HG02943 (cell line): Measurements from ENCODE around the gene BTBD9.
"Not testable (repeated sequence)": the region's sequence is repeated elsewhere in the genome, so short reads cannot be mapped to it uniquely, and the experiment has no call there.

ENCODE experiments used
- ATAC-seq: cut with Tn5 transposase; IDR thresholded peaks from one replicate; pipeline ENCODE4 v1.9.1; 2021; ENCODE audit warnings: mild to moderate bottlenecking, low read depth, moderate library complexity; ENCODE audit not compliant: unreplicated experiment

BTBD9 gene

DNA sequence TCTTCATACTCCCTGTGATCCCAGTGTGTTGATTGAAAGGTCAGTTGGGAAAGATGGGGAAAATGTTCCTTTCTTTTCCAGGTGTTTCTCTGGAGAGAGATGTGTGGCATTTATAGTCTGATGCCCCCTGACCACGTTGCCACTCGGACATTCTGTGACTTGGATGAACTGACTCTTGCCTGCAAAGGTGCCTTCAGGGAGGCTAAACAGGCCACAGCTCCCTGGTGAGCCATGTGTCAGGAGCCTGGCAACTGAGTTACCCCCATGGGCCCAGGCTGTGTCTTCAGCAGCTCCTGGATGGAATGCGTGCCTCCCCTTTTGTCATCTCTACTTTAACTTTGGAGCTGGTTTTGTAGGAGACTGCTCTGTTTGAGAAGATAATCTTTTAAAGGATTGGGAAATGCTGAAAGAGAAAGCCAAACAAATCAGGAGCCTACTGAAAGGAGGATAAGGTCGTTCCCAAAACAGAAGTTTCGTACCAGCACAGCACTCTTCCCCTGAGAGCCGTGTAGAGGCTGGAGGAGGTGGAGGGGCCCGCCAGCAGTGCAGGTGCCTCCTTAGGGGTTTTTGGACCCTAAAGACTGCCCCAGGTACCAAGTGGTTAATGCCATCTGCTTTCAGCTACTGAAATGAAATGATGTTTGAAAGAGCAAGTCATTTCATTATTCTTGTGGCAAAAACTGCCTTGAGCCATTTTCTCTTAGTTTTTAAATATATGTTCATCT, 497.4 kb downstream of the BTBD9 start:
- no peak for ATAC-seq

DNA sequence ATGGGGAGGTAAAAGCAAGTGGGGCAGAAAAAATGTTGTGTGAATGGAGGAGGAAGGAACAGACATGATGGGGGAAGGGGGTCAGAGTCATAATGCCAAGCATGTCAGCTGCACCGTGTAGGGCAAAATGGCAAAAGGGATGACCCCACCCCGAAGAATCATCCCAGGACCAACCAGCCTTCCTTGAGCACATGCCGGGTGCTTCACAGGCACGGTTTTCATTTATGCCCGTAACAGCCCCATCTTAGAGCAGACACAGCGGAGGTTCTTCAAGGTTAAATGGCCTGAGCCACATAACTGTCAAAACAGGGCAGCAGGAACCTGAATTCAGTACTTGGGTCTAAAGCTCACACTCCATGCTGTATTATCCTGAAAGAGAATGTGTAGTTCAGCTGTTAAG, 498.0 kb downstream of the BTBD9 start:
- ATAC-seq: no peak

DNA sequence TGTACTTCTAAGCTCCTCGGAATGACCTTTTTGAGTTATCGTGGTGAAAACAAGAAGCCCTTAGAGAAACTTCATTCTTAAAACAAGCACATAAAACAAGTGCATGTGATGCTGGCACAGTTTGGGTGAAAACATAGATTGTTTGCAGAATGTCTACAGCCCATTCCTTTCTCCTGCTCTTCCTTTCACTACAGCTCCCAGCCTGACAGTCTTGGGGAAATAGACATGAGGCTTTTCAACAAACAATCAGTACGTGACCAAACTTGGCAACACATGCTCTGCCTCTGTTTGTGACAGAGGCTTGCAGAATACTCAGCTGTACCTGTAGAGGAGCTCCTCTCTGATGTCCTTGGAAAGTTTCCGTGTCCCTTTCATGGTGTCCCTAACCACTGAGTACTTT, 498.6 kb downstream of the BTBD9 start:
- no peak for ATAC-seq

DNA sequence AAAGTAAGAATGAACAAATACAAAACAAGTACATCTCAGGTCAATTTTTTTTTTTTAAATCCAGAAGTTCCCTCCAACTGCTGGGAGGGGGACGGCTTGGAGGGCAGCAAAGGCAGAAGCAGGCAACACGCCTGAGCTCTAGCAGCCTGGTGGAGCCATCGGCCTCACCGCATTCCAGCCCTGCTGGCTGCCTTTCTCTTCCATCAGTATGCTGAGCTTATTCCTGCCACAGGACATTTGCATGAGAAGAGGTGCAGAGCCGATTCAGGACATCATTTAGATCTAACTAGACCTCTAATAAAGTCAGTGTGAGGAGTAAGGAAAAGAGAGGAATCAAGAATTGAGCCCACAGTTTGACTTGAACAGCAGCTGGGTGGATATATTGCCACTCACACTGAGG, 501.4 kb downstream of the BTBD9 start:
- ATAC-seq: no peak

DNA sequence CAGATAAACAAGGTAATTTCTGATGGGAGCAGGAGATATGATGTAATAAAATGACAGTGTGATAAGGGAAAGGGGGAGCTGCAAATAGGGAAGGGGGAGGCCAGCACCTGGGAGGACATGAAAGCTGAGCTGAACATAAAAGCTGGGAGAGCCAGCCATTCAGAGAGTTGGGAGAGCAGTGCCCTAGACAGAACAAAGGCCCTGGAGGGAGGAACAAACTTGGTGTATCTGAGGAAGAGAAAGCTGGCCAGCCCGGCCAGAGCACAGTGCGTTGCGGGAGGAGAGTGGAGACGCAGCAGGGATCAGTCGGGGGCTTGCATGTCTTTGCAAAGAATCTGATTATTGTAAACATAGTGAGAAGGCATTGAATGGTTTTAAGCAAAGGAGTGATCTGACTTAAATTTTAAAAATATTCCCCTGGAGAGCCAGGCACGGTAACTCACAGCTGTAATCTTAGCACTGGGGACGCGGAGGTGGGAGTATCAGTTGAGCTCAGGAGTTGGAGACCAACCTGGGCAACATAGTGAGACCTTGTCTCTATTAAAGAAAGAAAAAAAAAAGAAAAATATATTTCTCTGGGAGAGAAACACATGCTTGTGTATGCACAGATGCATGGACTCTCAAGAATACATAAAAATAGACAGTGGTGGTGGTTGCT, 502.0 kb downstream of the BTBD9 start:
- no peak for ATAC-seq

DNA sequence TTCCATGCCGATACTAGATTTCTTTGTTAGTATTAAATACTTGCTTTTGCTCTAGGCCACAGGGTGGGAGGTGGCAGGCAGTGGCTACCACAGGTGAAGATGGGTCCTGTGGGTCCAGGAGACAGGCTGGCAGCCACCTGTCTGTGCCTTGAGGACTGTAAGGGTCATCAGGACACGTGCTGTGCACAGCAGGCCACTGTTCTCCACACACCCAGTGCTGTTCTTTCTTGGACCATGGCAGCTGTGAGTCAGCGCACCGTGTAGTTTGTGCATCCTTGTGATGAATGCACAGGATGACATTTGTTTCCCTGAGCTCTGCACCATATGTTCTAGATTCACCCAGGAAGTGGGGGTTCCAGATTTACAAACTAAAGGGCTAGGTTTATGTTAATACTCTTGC, 503.2 kb downstream of the BTBD9 start:
- ATAC-seq: no peak

DNA sequence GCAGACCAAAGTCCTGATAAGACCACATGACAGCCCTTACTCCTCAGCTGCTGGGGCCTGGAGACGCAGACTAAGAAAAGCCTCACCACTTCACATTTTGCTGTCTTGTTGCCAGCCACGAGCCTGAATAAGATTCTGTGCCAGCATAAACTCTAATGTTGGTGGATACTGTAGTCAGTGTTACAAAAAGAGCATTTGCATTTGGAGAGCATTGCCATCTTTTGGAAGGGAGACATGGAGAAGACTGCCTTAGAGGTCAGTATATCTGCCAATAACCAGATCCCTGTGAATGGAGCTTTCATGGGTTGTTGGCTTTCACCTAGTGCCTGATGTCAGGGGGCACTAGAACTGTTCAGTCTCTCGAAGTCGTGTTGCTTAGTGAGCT, 505.0 kb downstream of the BTBD9 start:
- ATAC-seq: no peak

DNA sequence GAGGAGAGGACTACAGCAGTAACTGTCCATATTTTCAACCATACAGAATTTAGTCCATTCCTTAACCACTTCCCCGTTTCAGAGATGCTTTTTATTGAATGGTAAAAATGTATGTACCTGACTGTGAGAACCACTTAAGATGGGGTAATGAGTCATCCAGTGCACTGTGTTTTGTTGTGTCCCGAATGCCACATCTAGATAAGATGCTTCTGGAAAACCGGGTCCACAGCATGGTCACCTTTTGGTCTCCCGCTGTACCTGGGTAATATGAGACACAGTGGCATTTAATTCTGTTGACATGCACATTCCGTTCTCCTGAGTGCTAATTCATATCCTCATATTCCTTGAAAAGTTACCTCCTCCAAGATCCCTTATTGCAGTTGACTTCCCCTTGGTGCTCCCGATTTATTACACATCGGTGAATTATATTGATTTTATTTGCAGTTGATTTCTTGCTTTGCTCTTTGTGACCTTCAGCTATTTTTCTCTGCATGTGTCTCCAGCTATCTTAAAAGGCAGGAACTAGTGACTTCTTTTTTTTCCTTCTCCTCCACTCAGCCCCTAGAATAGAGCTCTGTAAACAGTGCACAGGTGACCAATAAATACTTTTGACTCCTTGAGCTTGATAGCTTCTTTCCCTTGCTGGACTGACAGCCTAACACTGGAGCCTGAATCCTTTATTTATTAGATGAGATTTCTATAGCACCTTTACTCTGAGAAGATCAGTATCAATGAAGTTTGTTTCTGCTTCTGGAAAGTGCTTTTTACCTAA, 505.6 kb downstream of the BTBD9 start:
- no peak for ATAC-seq

DNA sequence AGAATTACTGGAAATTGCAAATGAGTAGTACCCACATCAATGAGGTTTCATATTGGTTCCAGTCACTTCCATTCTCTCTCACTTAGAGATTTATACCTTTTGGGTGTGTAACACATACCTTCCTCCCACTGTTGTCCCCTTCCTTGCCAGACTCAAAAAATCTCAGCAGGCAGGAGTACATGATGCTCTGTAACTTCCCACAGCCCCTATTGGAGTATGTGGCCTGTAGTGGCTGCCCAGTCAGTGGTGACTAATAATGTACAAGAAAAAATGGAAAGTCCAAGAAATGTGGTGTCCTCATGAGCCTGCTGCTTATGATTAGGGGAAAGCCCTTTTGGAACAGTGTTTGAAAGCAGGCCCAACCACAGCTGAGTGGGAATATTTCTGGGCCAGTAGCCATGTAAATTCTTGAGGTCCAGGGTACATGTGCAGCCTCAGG, 508.2 kb downstream of the BTBD9 start:
- ATAC-seq: no peak

DNA sequence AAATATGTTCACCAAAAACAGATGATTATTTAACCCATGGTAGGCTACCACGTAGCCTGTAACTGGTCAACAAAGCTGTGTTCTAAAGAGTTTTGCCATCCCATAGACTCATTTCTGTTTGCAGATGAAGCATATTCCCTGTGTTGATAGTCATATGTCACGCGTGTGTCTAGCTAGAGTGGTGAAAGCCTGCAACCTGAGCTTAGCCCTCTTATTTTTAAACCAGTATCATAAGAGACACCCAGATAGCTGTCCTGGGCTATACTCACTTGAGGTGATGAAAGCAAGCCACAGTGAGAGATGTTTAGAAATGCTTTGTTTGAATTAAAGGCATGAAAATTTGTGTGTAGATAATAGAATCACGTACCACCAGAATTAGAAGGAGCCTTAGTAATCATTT, 512.4 kb downstream of the BTBD9 start:
- ATAC-seq: no peak

DNA sequence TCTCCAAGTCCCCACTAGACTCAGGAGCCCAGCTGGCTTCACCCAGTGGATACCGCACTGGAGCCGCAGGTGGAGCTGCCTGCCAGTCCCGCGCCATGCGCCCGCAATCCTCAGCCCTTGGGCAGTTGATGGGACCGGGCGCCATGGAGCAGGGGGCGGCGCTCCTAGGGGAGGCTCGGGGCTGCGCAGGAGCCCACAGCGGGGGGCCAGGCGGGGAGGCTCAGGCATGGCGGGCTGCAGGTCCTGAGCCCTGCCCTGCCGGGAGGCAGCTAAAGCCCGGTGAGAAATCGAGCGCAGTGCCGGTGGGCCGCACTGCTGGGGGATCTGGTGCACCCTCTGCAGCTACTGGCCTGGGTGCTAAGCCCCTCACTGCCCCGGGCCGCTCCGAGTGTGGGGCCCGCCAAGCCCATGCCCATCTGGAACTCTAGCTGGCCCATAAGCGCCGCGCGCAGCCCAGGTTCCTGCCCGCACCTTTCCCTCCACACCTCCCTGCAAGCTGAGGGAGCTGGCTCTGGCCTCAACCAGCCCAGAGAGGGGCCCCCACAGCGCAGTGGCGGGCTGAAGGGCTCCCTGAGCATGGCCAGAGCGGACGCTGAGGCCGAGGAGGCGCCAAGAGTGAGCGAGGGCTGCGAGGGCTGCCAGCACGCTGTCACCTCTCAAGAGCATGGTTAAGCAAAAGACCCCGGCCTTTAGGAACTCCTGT, 515.4 kb downstream of the BTBD9 start:
- not testable (repeated sequence) for ATAC-seq

DNA sequence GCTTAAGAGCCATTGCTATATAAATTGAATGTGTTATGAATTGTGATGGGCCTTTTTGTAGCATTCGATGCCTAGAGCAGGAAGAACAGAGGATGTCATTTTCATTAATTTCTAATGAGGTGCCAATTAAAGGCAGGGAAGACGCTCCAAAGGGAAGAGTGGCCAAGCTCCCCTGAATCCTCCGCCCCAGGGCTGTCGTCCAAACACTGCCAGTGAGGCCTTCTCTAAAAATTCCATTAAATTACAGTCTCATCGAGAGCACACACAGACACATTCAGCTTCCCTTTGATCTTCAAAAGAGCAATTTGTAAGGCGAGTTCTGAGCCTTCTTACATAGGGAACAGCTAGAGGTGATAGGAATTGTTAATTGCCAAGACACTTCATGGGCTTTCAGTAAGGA, 520.2 kb downstream of the BTBD9 start:
- no peak for ATAC-seq

DNA sequence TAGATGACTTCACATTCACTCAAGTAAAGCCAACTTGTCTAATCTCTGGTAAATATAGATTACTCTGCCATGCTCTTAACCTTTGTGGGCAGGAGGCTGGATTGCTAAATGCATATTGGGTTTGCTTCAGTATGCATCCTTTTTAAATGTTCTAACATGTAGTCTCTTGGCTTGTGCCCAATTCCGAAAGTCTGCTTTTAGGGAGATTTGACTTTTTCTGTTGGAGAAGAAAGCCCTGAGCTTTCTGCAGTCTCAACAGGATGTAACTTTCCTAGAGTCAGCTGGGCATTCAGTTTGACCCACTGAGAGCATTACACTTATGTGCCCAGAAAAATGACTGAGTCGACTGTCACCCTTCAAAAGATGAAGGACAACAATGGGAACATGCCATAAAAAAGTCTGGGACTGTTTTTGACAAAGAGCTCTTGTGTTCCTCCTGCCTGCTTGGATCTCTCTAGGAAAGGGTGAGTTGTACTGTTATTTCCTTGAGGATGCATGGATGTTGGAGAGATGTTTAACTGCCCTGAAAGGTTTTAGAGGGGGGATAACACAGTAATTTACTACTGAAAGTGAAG, 520.9 kb downstream of the BTBD9 start:
- no peak for ATAC-seq
